SK-N-SH (cell line): ENCODE measurements around the gene ARFRP1.

ENCODE experiments used
- CTCF ChIP-seq: fragments of 200-600 bp; sonication (generic); IDR thresholded peaks from 2 replicates; pipeline ENCODE4 v1.6.1; 2017; ENCODE audit warnings: antibody characterized with exemption, mild to moderate bottlenecking, moderate library complexity
- EP300 ChIP-seq, 2 experiments: IDR thresholded peaks; 2 replicates each; pipeline versions ENCODE4 v1.4.0 to v1.6.1; 2012; ENCODE audit warnings: borderline replicate concordance in 1 of 2, low read depth in 1 of 2, low read length in 1 of 2
- EZH2phosphoT487 ChIP-seq: fragments of 200-600 bp; sonication (generic); IDR thresholded peaks from 2 replicates; pipeline ENCODE4 v1.6.1; 2017; ENCODE audit warnings: low read depth, mixed run types, mild to moderate bottlenecking, antibody characterized with exemption, moderate library complexity, borderline replicate concordance
- GABPA ChIP-seq: IDR thresholded peaks from 2 replicates; pipeline ENCODE4 v1.4.0; 2012; ENCODE audit warnings: low read depth, mild to moderate bottlenecking
- GATA2 ChIP-seq: sonication (generic); formaldehyde crosslinking; IDR thresholded peaks from 2 replicates; pipeline ENCODE4 v1.5.0; 2020; ENCODE audit warnings: mild to moderate bottlenecking, missing genetic modification reagents
- MXI1 ChIP-seq: IDR thresholded peaks from 2 replicates; pipeline ENCODE4 v1.6.1; 2012; ENCODE audit warnings: mild to moderate bottlenecking, low read depth, low read length, improper control_type of control experiment
- POLR2AphosphoS5 ChIP-seq: IDR thresholded peaks from 2 replicates; pipeline ENCODE4 v1.6.1; 2012; ENCODE audit warnings: low read depth, low read length
- SIN3A ChIP-seq: IDR thresholded peaks from 2 replicates; pipeline ENCODE4 v1.6.1; 2012; ENCODE audit warnings: low read depth, mild to moderate bottlenecking, low read length, moderate library complexity, borderline replicate concordance
- SMC3 ChIP-seq: IDR thresholded peaks from 2 replicates; pipeline ENCODE4 v1.6.1; 2012; ENCODE audit warnings: low read depth, low read length, improper control_type of control experiment
- TAF1 ChIP-seq: IDR thresholded peaks from 2 replicates; pipeline ENCODE4 v1.6.1; 2012; ENCODE audit warnings: low read depth, mild to moderate bottlenecking, low read length, moderate library complexity, borderline replicate concordance
- TF ChIP-seq, protein P1 (sequence below): fragments of 150-350 bp; IDR thresholded peaks from 2 replicates; pipeline ENCODE4 v1.6.1; 2017; ENCODE audit warnings: antibody characterized with exemption, low read length, low read depth, borderline replicate concordance
- TF ChIP-seq, protein P2 (sequence below): IDR thresholded peaks from 2 replicates; pipeline ENCODE4 v1.6.1; 2012; ENCODE audit warnings: mild to moderate bottlenecking, low read depth, low read length, moderate library complexity

DNA sequence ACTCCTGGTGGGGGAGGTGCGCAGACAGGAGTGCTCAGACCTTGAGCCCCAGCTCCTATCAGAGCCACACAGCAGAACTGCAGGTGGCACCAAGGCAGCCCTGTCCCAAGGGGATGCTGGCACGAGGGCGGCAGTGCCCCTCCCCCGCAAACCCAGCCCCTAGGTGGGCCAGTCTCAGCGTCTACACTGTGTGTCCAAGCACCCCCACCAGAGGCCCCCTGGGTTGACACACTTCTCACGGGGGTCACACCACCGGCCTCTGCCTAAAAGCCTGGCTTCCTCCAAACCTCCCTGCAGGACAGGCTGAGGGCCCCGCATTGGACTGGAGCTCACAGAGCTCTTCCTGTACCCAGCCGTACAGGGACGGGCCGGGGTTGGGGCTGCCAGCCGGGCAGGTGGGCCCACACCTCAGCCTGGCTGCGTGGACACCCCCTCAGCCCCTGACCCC lies 39.9 kb upstream of the ARFRP1 start:
- TF ChIP-seq, protein P1, sequence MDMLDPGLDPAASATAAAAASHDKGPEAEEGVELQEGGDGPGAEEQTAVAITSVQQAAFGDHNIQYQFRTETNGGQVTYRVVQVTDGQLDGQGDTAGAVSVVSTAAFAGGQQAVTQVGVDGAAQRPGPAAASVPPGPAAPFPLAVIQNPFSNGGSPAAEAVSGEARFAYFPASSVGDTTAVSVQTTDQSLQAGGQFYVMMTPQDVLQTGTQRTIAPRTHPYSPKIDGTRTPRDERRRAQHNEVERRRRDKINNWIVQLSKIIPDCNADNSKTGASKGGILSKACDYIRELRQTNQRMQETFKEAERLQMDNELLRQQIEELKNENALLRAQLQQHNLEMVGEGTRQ = no peak
- TF ChIP-seq CTCF (no peak), TAF1 (no peak), POLR2AphosphoS5 (no peak), GATA2 (no peak), SMC3 (no peak), EP300 (IDR thresholded peaks at IDR 0.05; ENCODE audit: borderline replicate concordance in 1 of 2, low read depth in 1 of 2, low read length in 1 of 2) (no peak), GABPA (no peak), EZH2phosphoT487 (no peak), MXI1 (no peak), SIN3A (no peak)
- TF ChIP-seq, protein P2, sequence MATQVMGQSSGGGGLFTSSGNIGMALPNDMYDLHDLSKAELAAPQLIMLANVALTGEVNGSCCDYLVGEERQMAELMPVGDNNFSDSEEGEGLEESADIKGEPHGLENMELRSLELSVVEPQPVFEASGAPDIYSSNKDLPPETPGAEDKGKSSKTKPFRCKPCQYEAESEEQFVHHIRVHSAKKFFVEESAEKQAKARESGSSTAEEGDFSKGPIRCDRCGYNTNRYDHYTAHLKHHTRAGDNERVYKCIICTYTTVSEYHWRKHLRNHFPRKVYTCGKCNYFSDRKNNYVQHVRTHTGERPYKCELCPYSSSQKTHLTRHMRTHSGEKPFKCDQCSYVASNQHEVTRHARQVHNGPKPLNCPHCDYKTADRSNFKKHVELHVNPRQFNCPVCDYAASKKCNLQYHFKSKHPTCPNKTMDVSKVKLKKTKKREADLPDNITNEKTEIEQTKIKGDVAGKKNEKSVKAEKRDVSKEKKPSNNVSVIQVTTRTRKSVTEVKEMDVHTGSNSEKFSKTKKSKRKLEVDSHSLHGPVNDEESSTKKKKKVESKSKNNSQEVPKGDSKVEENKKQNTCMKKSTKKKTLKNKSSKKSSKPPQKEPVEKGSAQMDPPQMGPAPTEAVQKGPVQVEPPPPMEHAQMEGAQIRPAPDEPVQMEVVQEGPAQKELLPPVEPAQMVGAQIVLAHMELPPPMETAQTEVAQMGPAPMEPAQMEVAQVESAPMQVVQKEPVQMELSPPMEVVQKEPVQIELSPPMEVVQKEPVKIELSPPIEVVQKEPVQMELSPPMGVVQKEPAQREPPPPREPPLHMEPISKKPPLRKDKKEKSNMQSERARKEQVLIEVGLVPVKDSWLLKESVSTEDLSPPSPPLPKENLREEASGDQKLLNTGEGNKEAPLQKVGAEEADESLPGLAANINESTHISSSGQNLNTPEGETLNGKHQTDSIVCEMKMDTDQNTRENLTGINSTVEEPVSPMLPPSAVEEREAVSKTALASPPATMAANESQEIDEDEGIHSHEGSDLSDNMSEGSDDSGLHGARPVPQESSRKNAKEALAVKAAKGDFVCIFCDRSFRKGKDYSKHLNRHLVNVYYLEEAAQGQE = no peak
